HCT116 (cell line): Measurements from ENCODE around the gene PCCB. TPM values are rescaled to one million over a fixed set of nuclear protein-coding genes. Genes with fewer than 3 reads are reported as not detected.

ENCODE experiments used
- ATAC-seq: fragments of 200-7000 bp; cut with Tn5 transposase; 2 replicates; pipeline ENCODE4 v1.9.1; 2020; ENCODE audit warnings: mild to moderate bottlenecking, moderate library complexity
- BruUV-seq: library from RNA; stranded (reverse); fragments of 400-500 nt; replicated peaks from 2 replicates; lab custom pipeline; 2021; lab: Mats Ljungman, UMichigan
- CTCF ChIA-PET: fragments of 300-600 bp; sonication (Branson Sonifier 250); formaldehyde crosslinking; loops from one replicate; lab custom pipeline; 2021; ENCODE audit warnings: antibody characterized with exemption; lab: Charles Lee
- POLR2A ChIA-PET: fragments of 300-600, 350-600 bp; sonication (Branson Sonifier 250); formaldehyde crosslinking; loops from one replicate; lab custom pipeline; 2021; ENCODE audit warnings: antibody characterized with exemption; lab: Charles Lee
- RAD21 ChIA-PET, 2 experiments: fragments of 300-600 bp; sonication (Branson Sonifier 250); formaldehyde crosslinking; loops; one replicate each; lab custom pipeline; 2023; ENCODE audit warnings: low total read pairs in 2 of 2; ENCODE audit not compliant: uncharacterized antibody in 2 of 2, unreplicated experiment in 2 of 2, low non-redundant PET in 1 of 2; lab: Charles Lee
- DNase-seq: peaks from one replicate; pipeline ENCODE4 v3.0.0-alpha.2; 2010; ENCODE audit warnings: low read depth, low spot score
- H2AFZ ChIP-seq: fragments of 200-600 bp; shearing (Covaris generic), sonication (generic); 2 replicates; pipeline ENCODE4 v1.6.1; 2017; ENCODE audit warnings: low read depth, mixed run types, mixed read lengths, antibody characterized with exemption, low read length; ENCODE audit not compliant: poor library complexity, severe bottlenecking
- H3K27ac ChIP-seq: 2 replicates; pipeline ENCODE4 v1.5.1; 2012; ENCODE audit warnings: low read depth, low read length
- H3K27me3 ChIP-seq: fragments of 200-600 bp; sonication (generic); 2 replicates; pipeline ENCODE4 v1.6.1; 2016; ENCODE audit warnings: mixed run types, low read length, mixed read lengths; ENCODE audit not compliant: insufficient read depth
- H3K36me3 ChIP-seq, 2 experiments: fragments of 200-500 bp in 1 of 2; fragments of 200-600 bp in 1 of 2; sonication (Bioruptor generic) in 1 of 2; sonication (generic) in 1 of 2; 2 replicates each; pipeline versions ENCODE4 v1.5.1 to v1.6.1; 2014 to 2016; ENCODE audit warnings: low read length in 2 of 2, inconsistent platforms in 1 of 2, mixed read lengths in 1 of 2, mixed run types in 1 of 2; ENCODE audit not compliant: insufficient read depth in 2 of 2, control insufficient read depth in 1 of 2
- H3K4me1 ChIP-seq, 2 experiments: fragments of 200-600 bp in 1 of 2; sonication (generic) in 1 of 2; 2 replicates each; pipeline versions ENCODE4 v1.5.1 to v1.6.1; 2012 to 2017; ENCODE audit warnings: low read length in 2 of 2, inconsistent platforms in 1 of 2, mild to moderate bottlenecking in 1 of 2, mixed read lengths in 1 of 2, mixed run types in 1 of 2, moderate library complexity in 1 of 2; ENCODE audit not compliant: insufficient read depth in 2 of 2, control insufficient read depth in 1 of 2
- H3K4me2 ChIP-seq: fragments of 200-600 bp; sonication (generic); 2 replicates; pipeline ENCODE4 v1.6.1; 2017; ENCODE audit warnings: mixed run types, low read length, mixed read lengths
- H3K4me3 ChIP-seq, 2 experiments: fragments of 200-600 bp in 1 of 2; sonication (generic) in 1 of 2; replicated peaks in 1 of 2; 2 replicates each; pipeline ENCODE4 v1.5.1; 2011 to 2016; ENCODE audit warnings: low read length in 2 of 2, control low read depth in 1 of 2, low read depth in 1 of 2, mild to moderate bottlenecking in 1 of 2, mixed read lengths in 1 of 2, mixed run types in 1 of 2
- H3K79me2 ChIP-seq: fragments of 200-600 bp; sonication (generic); 2 replicates; pipeline ENCODE4 v1.6.1; 2017; ENCODE audit warnings: mild to moderate bottlenecking, mixed run types, low read length, moderate library complexity, mixed read lengths; ENCODE audit not compliant: insufficient read depth
- H3K9ac ChIP-seq: fragments of 200-600 bp; sonication (generic); 2 replicates; pipeline ENCODE4 v1.6.1; 2016; ENCODE audit warnings: low read length, mixed read lengths
- H3K9me2 ChIP-seq: fragments of 200-600 bp; sonication (generic), shearing (Covaris generic); 2 replicates; pipeline ENCODE4 v1.6.1; 2017; ENCODE audit warnings: mixed run types, mild to moderate bottlenecking, moderate library complexity; ENCODE audit not compliant: insufficient read depth
- H3K9me3 ChIP-seq, 2 experiments: fragments of 200-500 bp in 1 of 2; fragments of 200-600 bp in 1 of 2; sonication (Bioruptor generic) in 1 of 2; sonication (generic) in 1 of 2; 2 replicates each; pipeline ENCODE4 v1.6.1; 2014 to 2017; ENCODE audit warnings: low read length in 2 of 2, mixed read lengths in 2 of 2, inconsistent platforms in 1 of 2, low read depth in 1 of 2, mild to moderate bottlenecking in 1 of 2, mixed run types in 1 of 2, moderate library complexity in 1 of 2; ENCODE audit not compliant: control insufficient read depth in 1 of 2, insufficient read depth in 1 of 2
- H4K20me1 ChIP-seq: fragments of 200-600 bp; sonication (generic), shearing (Covaris generic); 2 replicates; pipeline ENCODE4 v1.6.1; 2017; ENCODE audit warnings: mixed run types, mild to moderate bottlenecking, moderate library complexity; ENCODE audit not compliant: insufficient read depth
- CTCF ChIP-seq, 3 experiments: fragments of 200-600 bp in 1 of 3; sonication (generic) in 1 of 3; IDR thresholded peaks in 2 of 3; conservative IDR thresholded peaks in 1 of 3; 2 replicates each; pipeline ENCODE4 v1.5.1; 2012 to 2017; ENCODE audit warnings: low read depth in 2 of 3, low read length in 2 of 3, antibody characterized with exemption in 1 of 3, borderline replicate concordance in 1 of 3, control low read depth in 1 of 3, mild to moderate bottlenecking in 1 of 3, mixed read lengths in 1 of 3, mixed run types in 1 of 3, moderate library complexity in 1 of 3; ENCODE audit not compliant: insufficient read depth in 1 of 3
- ELF1 ChIP-seq: IDR thresholded peaks from 2 replicates; pipeline ENCODE4 v1.6.1; 2012; ENCODE audit warnings: low read depth, borderline replicate concordance
- EZH2 ChIP-seq: fragments of 200-600 bp; sonication (generic); IDR thresholded peaks from 2 replicates; pipeline ENCODE4 v1.6.1; 2017; ENCODE audit warnings: antibody characterized with exemption, mixed run types
- EZH2phosphoT487 ChIP-seq: fragments of 200-600 bp; IDR thresholded peaks from 2 replicates; pipeline ENCODE4 v1.6.1; 2018; ENCODE audit warnings: antibody characterized with exemption, borderline replicate concordance
- RAD21 ChIP-seq: IDR thresholded peaks from 2 replicates; pipeline ENCODE4 v1.6.1; 2012; ENCODE audit warnings: low read depth, mild to moderate bottlenecking
- intact Hi-C: fragments of 100-400 bp; cut with micrococcal nuclease; formaldehyde crosslinking; loops from 2 replicates; pipeline ENCODE4 v1.10.0; 2022
- total RNA-seq: library from RNA; stranded (reverse); gene quantifications from one replicate; pipeline ENCODE4 v1.2.1, GENCODE V29; 2021; ENCODE audit not compliant: unreplicated experiment

The PCCB gene
- total RNA-seq, 1 experiment from 2014 or later = 48.9 TPM

GRCh38 chr3:136351905-136352304 lies 101.8 kb downstream of the PCCB start:
- Histone ChIP-seq H3K79me2 (no peaks in the 10 kb centered on the region), H2AFZ (no peak overlapping the region), H3K9me3 (no peaks in the 10 kb centered on the region), H3K9me2 (no peaks in the 10 kb centered on the region), H3K4me1 (peaks cover 4 to 7% of the 10 kb centered on the region in 2 experiments; a peak in 1 of 4 replicates), H3K9ac (no peak overlapping the region), H3K27ac (no peak overlapping the region), H3K4me2 (no peak overlapping the region), H3K27me3 (no peaks in the 10 kb centered on the region), H4K20me1 (peaks cover 3% of the 10 kb centered on the region; the same call in 1 of the 2 replicates), H3K4me3 (no peak overlapping the region), H3K36me3 (no peaks in the 10 kb centered on the region)
- BruUV-seq = no TSS peak
- ChIA-PET CTCF (interaction anchor here (0.9 to 2.8 kb wide), 12 partner anchors 10 to 662 kb away, joined by 3 to 10 read pairs (median 6); partner anchors contain the start of gene STAG1), POLR2A (no interaction called here), RAD21 (interaction anchor here in 1 of 2 experiments (0.8 kb wide), 1 partner anchor 401 kb away, joined by 3 read pairs; the partner anchor contains the start of gene STAG1)
- ATAC-seq (no peak), DNase-seq (no peak)
- intact Hi-C loops = no loop called here
- TF ChIP-seq EZH2 (no peak), CTCF (IDR thresholded peaks at IDR 0.05 in 2 of 3, conservative IDR thresholded peaks at IDR 0.05 in 1 of 3; ENCODE audit: borderline replicate concordance in 1 of 3, insufficient read depth in 1 of 3, low read depth in 2 of 3, low read length in 2 of 3) (peak in 2 of 3 experiments; percentile 2 to 41; a peak in 3 of 6 replicates), ELF1 (no peak)

- Histone ChIP-seq H3K9me2 (no peaks in the 10 kb centered on the region), H3K4me1 (peaks cover 4 to 7% of the 10 kb centered on the region in 2 experiments; a peak in 1 of 4 replicates), H3K9me3 (no peaks in the 10 kb centered on the region)
- CTCF ChIA-PET = no interaction called here
- TF ChIP-seq EZH2phosphoT487 = no peak
- TF ChIP-seq RAD21 = no peak
- TF ChIP-seq, all 23 proteins: peak for 0
- H3K79me2 ChIP-seq = no peaks in the 10 kb centered on the region
- RAD21 ChIA-PET = no interaction called here
- intact Hi-C loops = no loop called here
- BruUV-seq = no TSS peak
- POLR2A ChIA-PET = no interaction called here
- no peaks in the 10 kb centered on the region for H3K36me3 ChIP-seq
- DNase-seq = no peak
- H4K20me1 ChIP-seq = peaks cover 3% of the 10 kb centered on the region; the same call in 1 of the 2 replicates
- no peaks in the 10 kb centered on the region for H3K27me3 ChIP-seq
- H3K4me3 ChIP-seq = no peak overlapping the region
- H3K4me2 ChIP-seq = no peak overlapping the region
- no peak for ATAC-seq
- no peak overlapping the region for H3K9ac ChIP-seq
- no peak overlapping the region for H2AFZ ChIP-seq
- H3K27ac ChIP-seq = no peak overlapping the region
Observed at GRCh38 chr3:136353461-136353860, 103.3 kb downstream of the PCCB start.
